MM.1S (cell line): ENCODE data around the gene PITRM1.

Experiments used
- EZH2 ChIP-seq: fragments of 300-600 bp; sonication (generic); optimal IDR thresholded peaks from 2 replicates; pipeline ENCODE3; 2017; ENCODE audit warnings: low read depth, mild to moderate bottlenecking, antibody characterized with exemption, low read length, mixed read lengths
- EZH2phosphoT487 ChIP-seq: fragments of 300-600 bp; sonication (generic); IDR thresholded peaks from 2 replicates; pipeline ENCODE4 v1.6.1; 2018; ENCODE audit warnings: antibody characterized with exemption, low read length
- TF ChIP-seq, protein P1 (sequence below): fragments of 300-600 bp; sonication (generic); IDR thresholded peaks from 2 replicates; pipeline ENCODE4 v1.5.1; 2016; ENCODE audit warnings: antibody characterized with exemption, low read length, mixed read lengths

DNA sequence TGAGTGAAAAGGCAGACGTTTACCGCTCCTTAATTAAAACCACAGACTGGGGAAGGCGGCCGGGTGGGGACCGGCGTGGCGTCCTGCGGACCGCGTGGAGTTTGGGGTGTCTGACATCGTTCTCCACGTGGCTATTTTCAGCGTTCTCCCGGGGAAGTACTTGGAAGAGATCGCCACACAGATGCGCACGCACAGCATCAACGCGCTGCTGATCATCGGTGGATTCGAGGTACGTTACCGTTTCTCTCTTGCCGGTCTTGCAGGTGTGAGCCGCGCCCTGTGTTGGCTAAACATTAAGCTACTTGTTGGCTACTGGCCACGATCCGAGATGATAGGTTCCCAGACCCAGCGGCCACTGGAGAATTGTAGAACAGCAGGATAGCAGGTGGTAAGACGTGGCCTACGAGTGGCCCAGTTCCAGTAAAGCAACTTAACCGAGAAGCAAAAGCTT, 53.9 kb downstream of the PITRM1 start:
- no peak for TF ChIP-seq EZH2
- TF ChIP-seq, protein P1, sequence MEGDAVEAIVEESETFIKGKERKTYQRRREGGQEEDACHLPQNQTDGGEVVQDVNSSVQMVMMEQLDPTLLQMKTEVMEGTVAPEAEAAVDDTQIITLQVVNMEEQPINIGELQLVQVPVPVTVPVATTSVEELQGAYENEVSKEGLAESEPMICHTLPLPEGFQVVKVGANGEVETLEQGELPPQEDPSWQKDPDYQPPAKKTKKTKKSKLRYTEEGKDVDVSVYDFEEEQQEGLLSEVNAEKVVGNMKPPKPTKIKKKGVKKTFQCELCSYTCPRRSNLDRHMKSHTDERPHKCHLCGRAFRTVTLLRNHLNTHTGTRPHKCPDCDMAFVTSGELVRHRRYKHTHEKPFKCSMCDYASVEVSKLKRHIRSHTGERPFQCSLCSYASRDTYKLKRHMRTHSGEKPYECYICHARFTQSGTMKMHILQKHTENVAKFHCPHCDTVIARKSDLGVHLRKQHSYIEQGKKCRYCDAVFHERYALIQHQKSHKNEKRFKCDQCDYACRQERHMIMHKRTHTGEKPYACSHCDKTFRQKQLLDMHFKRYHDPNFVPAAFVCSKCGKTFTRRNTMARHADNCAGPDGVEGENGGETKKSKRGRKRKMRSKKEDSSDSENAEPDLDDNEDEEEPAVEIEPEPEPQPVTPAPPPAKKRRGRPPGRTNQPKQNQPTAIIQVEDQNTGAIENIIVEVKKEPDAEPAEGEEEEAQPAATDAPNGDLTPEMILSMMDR: no peak
- no peak for TF ChIP-seq EZH2phosphoT487
